PFSK-1 (cell line): ENCODE results near the gene SPAG9.

Source experiments
- FOXP2 ChIP-seq: optimal IDR thresholded peaks from 2 replicates; pipeline ENCODE3; 2011; ENCODE audit warnings: borderline replicate concordance, control low read depth, inconsistent platforms; ENCODE audit not compliant: insufficient read depth; ENCODE audit errors: extremely low read length, extremely low read depth
- POLR2AphosphoS5 ChIP-seq: IDR thresholded peaks from 2 replicates; pipeline ENCODE4 v1.6.1; 2012; ENCODE audit warnings: low read depth, mild to moderate bottlenecking, control low read depth, low read length, moderate library complexity
- REST ChIP-seq, 2 experiments: IDR thresholded peaks; 2 replicates each; pipeline versions ENCODE4 v1.6.1 to v1.8.0; 2011 to 2012; ENCODE audit warnings: low read depth in 2 of 2, low read length in 2 of 2, control low read depth in 1 of 2, inconsistent platforms in 1 of 2, mild to moderate bottlenecking in 1 of 2, moderate library complexity in 1 of 2; ENCODE audit not compliant: insufficient read depth in 1 of 2
- SIN3A ChIP-seq: IDR thresholded peaks from 2 replicates; pipeline ENCODE4 v1.6.1; 2012; ENCODE audit warnings: mild to moderate bottlenecking, low read length, moderate library complexity, borderline replicate concordance; ENCODE audit not compliant: insufficient read depth
- TAF1 ChIP-seq: IDR thresholded peaks from 2 replicates; pipeline ENCODE4 v1.6.1; 2012; ENCODE audit warnings: low read length, control low read depth, borderline replicate concordance; ENCODE audit not compliant: insufficient read depth

Gene SPAG9

GRCh38 chr17:50948711-50949110 is 172.0 kb downstream of the SPAG9 start:
- TF ChIP-seq REST (IDR thresholded peaks at IDR 0.05; ENCODE audit: insufficient read depth in 1 of 2, low read depth in 2 of 2, low read length in 2 of 2) = no peak
- no peak for TF ChIP-seq SIN3A
- TF ChIP-seq FOXP2 = no peak
- no peak for TF ChIP-seq TAF1
- no peak for TF ChIP-seq POLR2AphosphoS5

- no peak for TF ChIP-seq FOXP2
Observed at GRCh38 chr17:50947782-50948543, 172.7 kb downstream of the SPAG9 start.

- TF ChIP-seq TAF1 (no peak), REST (IDR thresholded peaks at IDR 0.05; ENCODE audit: insufficient read depth in 1 of 2, low read depth in 2 of 2, low read length in 2 of 2) (no peak), SIN3A (no peak), FOXP2 (no peak), POLR2AphosphoS5 (no peak)
Observed at GRCh38 chr17:50946891-50947781, 173.5 kb downstream of the SPAG9 start.

- no peak for TF ChIP-seq SIN3A
Observed at GRCh38 chr17:50946223-50946890, 174.3 kb downstream of the SPAG9 start.

GRCh38 chr17:50945779-50946222 is 174.9 kb downstream of the SPAG9 start:
- TF ChIP-seq REST (IDR thresholded peaks at IDR 0.05; ENCODE audit: insufficient read depth in 1 of 2, low read depth in 2 of 2, low read length in 2 of 2) (no peak), SIN3A (no peak), TAF1 (no peak), FOXP2 (no peak), POLR2AphosphoS5 (no peak)
